Mammary epithelial cell (primary cell): Measurements from ENCODE around the gene MYOG.

Experiments
- CTCF ChIP-seq, 2 donors: IDR thresholded peaks in 1 of 2; conservative IDR thresholded peaks in 1 of 2; 2 replicates each; pipeline ENCODE4 v1.5.1; 2011 to 2012; ENCODE audit warnings: inconsistent platforms in 2 of 2, low read length in 2 of 2, mild to moderate bottlenecking in 2 of 2, control low read depth in 1 of 2, low read depth in 1 of 2; ENCODE audit not compliant: insufficient read depth in 1 of 2; ENCODE audit errors: extremely low read depth in 1 of 2
- EZH2 ChIP-seq: IDR thresholded peaks from 2 replicates; pipeline ENCODE4 v1.6.1; 2012; ENCODE audit warnings: low read length, inconsistent platforms, borderline replicate concordance

- TF ChIP-seq EZH2 = no peak
- no peak for TF ChIP-seq CTCF (conservative IDR thresholded peaks at IDR 0.05 in 1 of 2, IDR thresholded peaks at IDR 0.05 in 1 of 2; ENCODE audit: extremely low read depth in 1 of 2, insufficient read depth in 1 of 2, low read depth in 1 of 2, low read length in 2 of 2)
Observed at GRCh38 chr1:203116091-203116820, 30.4 kb upstream of the MYOG start.
